GM23338 (cell line): Measurements from ENCODE around the gene TNKS2. TPM values are rescaled to one million over a fixed set of nuclear protein-coding genes. Genes with fewer than 3 reads are reported as not detected.

Source experiments
- ATAC-seq: fragments of 200-7000 bp; cut with Tn5 transposase; 3 replicates; pipeline ENCODE4 v1.9.1; 2020
- DNase-seq: peaks from one replicate; pipeline ENCODE4 v3.0.0-alpha.2; 2015; ENCODE audit warnings: low spot score
- H2AFZ ChIP-seq: fragments of 200-600 bp; sonication (generic); 2 replicates; pipeline ENCODE4 v1.8.0; 2016; ENCODE audit warnings: antibody characterized with exemption, mild to moderate bottlenecking, moderate library complexity
- H3F3A ChIP-seq: fragments of 200-600 bp; sonication (generic); replicated peaks from 2 replicates; pipeline ENCODE4 v1.8.0; 2017; ENCODE audit warnings: antibody characterized with exemption, mixed run types, low read depth
- H3K27ac ChIP-seq: fragments of 200-600 bp; sonication (generic); 2 replicates; pipeline ENCODE4 v1.6.1; 2016; ENCODE audit warnings: low read depth
- H3K27me3 ChIP-seq: fragments of 200-600 bp; sonication (generic); 2 replicates; pipeline ENCODE4 v1.8.0; 2016; ENCODE audit warnings: mild to moderate bottlenecking, mixed run types, moderate library complexity; ENCODE audit not compliant: insufficient read depth
- H3K36me3 ChIP-seq: fragments of 200-600 bp; sonication (generic); 2 replicates; pipeline ENCODE4 v1.8.0; 2016; ENCODE audit warnings: mild to moderate bottlenecking; ENCODE audit not compliant: insufficient read depth
- H3K4me1 ChIP-seq: fragments of 200-600 bp; sonication (generic); 2 replicates; pipeline ENCODE4 v1.8.0; 2016; ENCODE audit warnings: mild to moderate bottlenecking, moderate library complexity; ENCODE audit not compliant: insufficient read depth
- H3K4me2 ChIP-seq: fragments of 200-600 bp; sonication (generic); 2 replicates; pipeline ENCODE4 v1.7.1; 2017; ENCODE audit warnings: mixed run types
- H3K4me3 ChIP-seq: fragments of 200-600 bp; sonication (generic); 2 replicates; pipeline ENCODE4 v1.6.1; 2016; ENCODE audit warnings: mixed run types
- H3K79me2 ChIP-seq: fragments of 200-600 bp; sonication (generic); replicated peaks from 2 replicates; pipeline ENCODE4 v1.8.0; 2017; ENCODE audit warnings: mild to moderate bottlenecking; ENCODE audit not compliant: insufficient read depth
- H3K9me2 ChIP-seq: fragments of 200-600 bp; sonication (generic); 2 replicates; pipeline ENCODE4 v1.8.0; 2017; ENCODE audit not compliant: insufficient read depth
- H4K20me1 ChIP-seq: fragments of 200-600 bp; sonication (generic); replicated peaks from 2 replicates; pipeline ENCODE4 v1.8.0; 2017; ENCODE audit warnings: mild to moderate bottlenecking; ENCODE audit not compliant: insufficient read depth
- H3K27ac Mint-ChIP-seq: 2 replicates; pipeline ENCODE4 v1.8.0; 2020; ENCODE audit warnings: inconsistent platforms, mild to moderate bottlenecking, moderate library complexity, mixed read lengths
- H3K27me3 Mint-ChIP-seq: 3 replicates; pipeline ENCODE4 v1.8.0; 2022; ENCODE audit warnings: low read depth, mild to moderate bottlenecking, moderate library complexity, mixed read lengths, inconsistent platforms; ENCODE audit not compliant: insufficient read depth, poor library complexity
- H3K36me3 Mint-ChIP-seq: 3 replicates; pipeline ENCODE4 v1.8.0; 2021; ENCODE audit warnings: low read depth, mild to moderate bottlenecking, inconsistent platforms, moderate library complexity, mixed read lengths
- H3K4me1 Mint-ChIP-seq: 3 replicates; pipeline ENCODE4 v1.8.0; 2020; ENCODE audit warnings: mild to moderate bottlenecking, inconsistent platforms, mixed read lengths
- H3K4me3 Mint-ChIP-seq: 3 replicates; pipeline ENCODE4 v1.8.0; 2021; ENCODE audit warnings: moderate library complexity, mild to moderate bottlenecking, inconsistent platforms, mixed read lengths
- H3K9me3 Mint-ChIP-seq: 3 replicates; pipeline ENCODE4 v1.8.0; 2020; ENCODE audit warnings: moderate library complexity, mild to moderate bottlenecking, inconsistent platforms, mixed read lengths
- CREB1 ChIP-seq: fragments of 250-450 bp; sonication (Bioruptor Pico); IDR thresholded peaks from 2 replicates; pipeline ENCODE4 v1.5.0; 2020; ENCODE audit warnings: low read depth, mild to moderate bottlenecking, moderate library complexity
- ETS1 ChIP-seq: IDR thresholded peaks from 2 replicates; pipeline ENCODE4 v1.6.1; 2016; ENCODE audit warnings: antibody characterized with exemption
- EZH2 ChIP-seq: fragments of 200-600 bp; sonication (generic); IDR thresholded peaks from one replicate; pipeline ENCODE4 v1.8.0; 2017; ENCODE audit warnings: antibody characterized with exemption, mild to moderate bottlenecking, low read depth; ENCODE audit not compliant: unreplicated experiment
- EZH2phosphoT487 ChIP-seq: fragments of 200-600 bp; sonication (generic); IDR thresholded peaks from one replicate; pipeline ENCODE4 v1.8.1; 2018; ENCODE audit warnings: antibody characterized with exemption; ENCODE audit not compliant: unreplicated experiment
- JUNB ChIP-seq: IDR thresholded peaks from one replicate; pipeline ENCODE4 v1.6.1; 2016; ENCODE audit warnings: antibody characterized with exemption; ENCODE audit not compliant: unreplicated experiment
- NANOG ChIP-seq: IDR thresholded peaks from 2 replicates; pipeline ENCODE4 v1.6.1; 2016; ENCODE audit warnings: antibody characterized with exemption, borderline replicate concordance
- POLR2AphosphoS5 ChIP-seq: IDR thresholded peaks from 2 replicates; pipeline ENCODE4 v1.6.1; 2016; ENCODE audit warnings: antibody characterized with exemption, low read depth
- STAT1 ChIP-seq: IDR thresholded peaks from one replicate; pipeline ENCODE4 v1.6.1; 2016; ENCODE audit warnings: antibody characterized with exemption; ENCODE audit not compliant: unreplicated experiment
- ZNF114 ChIP-seq: fragments of 250-450 bp; sonication (Bioruptor Pico); IDR thresholded peaks from 2 replicates; pipeline ENCODE4 v1.5.0; 2020; ENCODE audit warnings: mild to moderate bottlenecking, moderate library complexity
- ZNF462 ChIP-seq: fragments of 250-450 bp; sonication (Bioruptor Pico); IDR thresholded peaks from 2 replicates; pipeline ENCODE4 v1.5.0; 2020; ENCODE audit warnings: mild to moderate bottlenecking, moderate library complexity
- polyA plus RNA-seq: library from polyadenylated mRNA; unstranded; fragments of >200 nt; fragmentation: Nextera tagmentation; extraction: Ambion mirVana; gene quantifications from 2 replicates; pipeline ENCODE4 v1.2.1, GENCODE V29; 2016
- total RNA-seq: library from RNA; depleted of rRNA; stranded (reverse); fragments of >200 nt; shearing (Covaris generic); gene quantifications from 2 replicates; pipeline ENCODE4 v1.2.3, GENCODE V29; 2014

Gene TNKS2
- total and polyA plus RNA-seq, 2 experiments from 2014 or later: 23.5 to 85.5 TPM

DNA sequence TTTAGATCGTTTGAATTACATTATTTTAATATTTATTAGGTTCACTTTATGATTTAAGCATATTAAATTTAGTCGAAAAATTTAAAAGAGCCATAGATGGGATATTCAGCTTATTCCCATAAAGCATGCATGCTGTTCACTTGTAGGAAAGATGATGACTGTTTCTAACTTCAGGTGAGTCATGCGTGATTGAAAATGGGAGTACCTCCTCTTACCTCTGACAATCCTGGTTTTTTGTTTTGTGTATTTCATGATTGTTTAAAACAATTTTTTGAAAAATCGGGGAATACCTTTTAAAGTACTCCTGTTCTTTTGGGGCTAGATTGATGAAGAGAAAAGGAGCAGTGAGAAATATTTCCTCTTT, 1.4 kb downstream of the TNKS2 start:
- H3K4me1 ChIP-seq: peaks cover 29% of the 10 kb centered on the region
- Mint-ChIP-seq H3K27me3 (peaks cover 3% of the 10 kb centered on the region), H3K4me1 (peaks cover 37% of the 10 kb centered on the region), H3K4me3 (peak overlapping the region; percentile 95), H3K27ac (no peak overlapping the region), H3K36me3 (peaks cover 21% of the 10 kb centered on the region), H3K9me3 (no peaks in the 10 kb centered on the region)
- peaks cover 46% of the 10 kb centered on the region for H4K20me1 ChIP-seq
- peak overlapping the region; percentile 97; the same call in 1 of the 2 replicates for H3K27ac ChIP-seq
- no peaks in the 10 kb centered on the region for H3K9me2 ChIP-seq
- 0 out of 2 replicates have a peak, but pooled peaks cover 7% of the 10 kb centered on the region for H3F3A ChIP-seq
- DNase-seq: no peak
- no peaks in the 10 kb centered on the region for H3K36me3 ChIP-seq
- H3K4me2 ChIP-seq: peak overlapping the region; percentile 78
- H3K4me3 ChIP-seq: peak overlapping the region; percentile 55
- TF ChIP-seq NANOG (no peak), JUNB (no peak), ZNF114 (CRISPR knock-in tag) (no peak), EZH2 (no peak), EZH2phosphoT487 (no peak), ZNF462 (CRISPR knock-in tag) (no peak)
- no peak for ATAC-seq
- peaks cover 72% of the 10 kb centered on the region for H3K79me2 ChIP-seq
- H3K27me3 ChIP-seq: no peaks in the 10 kb centered on the region
- H2AFZ ChIP-seq: no peak overlapping the region

GRCh38 chr10:91800182-91800581, 2.0 kb downstream of the TNKS2 start:
- Mint-ChIP-seq H3K4me1 (peaks cover 37% of the 10 kb centered on the region), H3K4me3 (peak overlapping the region; percentile 95), H3K36me3 (peaks cover 25% of the 10 kb centered on the region), H3K27me3 (peaks cover 3% of the 10 kb centered on the region), H3K9me3 (no peaks in the 10 kb centered on the region), H3K27ac (no peak overlapping the region; the same call in 1 of the 2 replicates)
- no peak for DNase-seq
- Histone ChIP-seq H3K27ac (no peak overlapping the region), H3F3A (0 out of 2 replicates have a peak, but pooled peaks cover 10% of the 10 kb centered on the region), H2AFZ (no peak overlapping the region), H4K20me1 (peaks cover 52% of the 10 kb centered on the region), H3K36me3 (peaks cover 5% of the 10 kb centered on the region; the same call in 1 of the 2 replicates), H3K79me2 (peaks cover 78% of the 10 kb centered on the region), H3K9me2 (no peaks in the 10 kb centered on the region), H3K4me2 (peak overlapping the region; percentile 78), H3K4me3 (peak overlapping the region; percentile 55), H3K27me3 (no peaks in the 10 kb centered on the region), H3K4me1 (peaks cover 29% of the 10 kb centered on the region)
- ATAC-seq: no peak
- TF ChIP-seq STAT1 (no peak), EZH2 (no peak), POLR2AphosphoS5 (no peak), EZH2phosphoT487 (no peak), CREB1 (CRISPR knock-in tag) (no peak), ETS1 (no peak)
